ENCODE results near the gene LYL1.

DNA sequence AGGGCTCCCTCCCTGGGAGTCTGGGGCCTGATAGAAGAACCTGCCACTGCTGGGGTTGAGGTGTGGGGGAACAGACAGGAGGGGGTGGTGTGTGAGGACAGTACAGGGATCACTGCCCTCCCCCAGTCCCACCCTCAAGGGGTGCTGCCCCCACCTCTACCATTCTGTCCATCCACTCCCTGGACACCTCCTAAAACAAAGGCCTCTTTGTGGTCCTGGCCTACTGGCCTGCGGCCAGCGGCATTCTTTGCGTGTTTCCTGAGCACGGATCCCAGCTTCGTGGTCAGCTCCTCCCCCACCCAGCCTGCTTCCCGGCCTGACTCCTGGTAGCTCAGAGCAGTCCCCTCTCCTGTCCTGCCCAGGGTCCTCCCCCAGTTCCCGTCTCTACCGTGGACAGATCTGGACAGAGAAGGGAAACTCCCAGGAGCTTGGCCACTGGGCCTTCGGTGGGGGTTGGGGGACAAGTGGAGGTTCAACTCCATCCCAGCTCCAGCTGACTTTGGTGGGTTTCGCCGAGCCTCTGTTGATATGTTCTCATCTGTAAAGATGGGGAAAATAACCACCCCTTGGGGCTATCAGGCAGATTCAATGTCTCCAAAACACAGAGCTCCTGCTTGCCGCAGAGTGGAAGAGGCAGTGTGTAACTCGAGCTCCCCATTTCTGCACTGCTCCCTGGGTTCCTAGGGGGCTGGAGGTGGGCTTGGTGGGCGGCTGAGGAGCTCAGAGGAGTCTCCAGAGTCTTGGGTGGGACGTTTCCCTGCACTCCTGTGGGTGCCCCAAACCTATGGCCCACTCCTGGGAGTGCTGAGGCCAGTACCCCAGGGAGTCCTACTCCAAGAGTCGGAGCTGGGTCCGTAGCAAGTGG lies 48.7 kb downstream of the LYL1 start:
- TF ChIP-seq, protein P1, sequence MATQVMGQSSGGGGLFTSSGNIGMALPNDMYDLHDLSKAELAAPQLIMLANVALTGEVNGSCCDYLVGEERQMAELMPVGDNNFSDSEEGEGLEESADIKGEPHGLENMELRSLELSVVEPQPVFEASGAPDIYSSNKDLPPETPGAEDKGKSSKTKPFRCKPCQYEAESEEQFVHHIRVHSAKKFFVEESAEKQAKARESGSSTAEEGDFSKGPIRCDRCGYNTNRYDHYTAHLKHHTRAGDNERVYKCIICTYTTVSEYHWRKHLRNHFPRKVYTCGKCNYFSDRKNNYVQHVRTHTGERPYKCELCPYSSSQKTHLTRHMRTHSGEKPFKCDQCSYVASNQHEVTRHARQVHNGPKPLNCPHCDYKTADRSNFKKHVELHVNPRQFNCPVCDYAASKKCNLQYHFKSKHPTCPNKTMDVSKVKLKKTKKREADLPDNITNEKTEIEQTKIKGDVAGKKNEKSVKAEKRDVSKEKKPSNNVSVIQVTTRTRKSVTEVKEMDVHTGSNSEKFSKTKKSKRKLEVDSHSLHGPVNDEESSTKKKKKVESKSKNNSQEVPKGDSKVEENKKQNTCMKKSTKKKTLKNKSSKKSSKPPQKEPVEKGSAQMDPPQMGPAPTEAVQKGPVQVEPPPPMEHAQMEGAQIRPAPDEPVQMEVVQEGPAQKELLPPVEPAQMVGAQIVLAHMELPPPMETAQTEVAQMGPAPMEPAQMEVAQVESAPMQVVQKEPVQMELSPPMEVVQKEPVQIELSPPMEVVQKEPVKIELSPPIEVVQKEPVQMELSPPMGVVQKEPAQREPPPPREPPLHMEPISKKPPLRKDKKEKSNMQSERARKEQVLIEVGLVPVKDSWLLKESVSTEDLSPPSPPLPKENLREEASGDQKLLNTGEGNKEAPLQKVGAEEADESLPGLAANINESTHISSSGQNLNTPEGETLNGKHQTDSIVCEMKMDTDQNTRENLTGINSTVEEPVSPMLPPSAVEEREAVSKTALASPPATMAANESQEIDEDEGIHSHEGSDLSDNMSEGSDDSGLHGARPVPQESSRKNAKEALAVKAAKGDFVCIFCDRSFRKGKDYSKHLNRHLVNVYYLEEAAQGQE (IDR thresholded peaks at IDR 0.05; ENCODE audit: insufficient replicate concordance, low read depth), result no peak
- no peak for TF ChIP-seq CTCF (IDR thresholded peaks at IDR 0.05; ENCODE audit: insufficient read depth, low read length)
- TF ChIP-seq POLR2AphosphoS5 (IDR thresholded peaks at IDR 0.05; ENCODE audit: low read depth), result no peak
- TF ChIP-seq GABPA (IDR thresholded peaks at IDR 0.05; ENCODE audit: low read depth), result no peak

All from HL-60 (cell line).